K562 (cell line): ENCODE measurements around the gene FAM174C. TPM values are rescaled to one million over a fixed set of nuclear protein-coding genes. Genes with fewer than 3 reads are reported as not detected.

Source experiments
- EGR1 ChIP-seq: fragments of 450-650 bp; conservative IDR thresholded peaks from 2 replicates; pipeline ENCODE4 v1.6.1; 2017; ENCODE audit warnings: mild to moderate bottlenecking
- ERF ChIP-seq: fragments of 450-650 bp; formaldehyde crosslinking; IDR thresholded peaks from 2 replicates; pipeline ENCODE4 v1.4.0; 2020; ENCODE audit warnings: mild to moderate bottlenecking, mixed read lengths
- FIP1L1 ChIP-seq: fragments of 200-400 bp; formaldehyde crosslinking; IDR thresholded peaks from 2 replicates; pipeline ENCODE4 v1.6.1; 2018; ENCODE audit warnings: mild to moderate bottlenecking, low read depth, low read length; ENCODE audit not compliant: poor library complexity, severe bottlenecking
- HLTF ChIP-seq: fragments of 450-650 bp; IDR thresholded peaks from 2 replicates; pipeline ENCODE4 v1.6.1; 2016
- HSF4 ChIP-seq: fragments of 250-450 bp; sonication (Bioruptor Pico); IDR thresholded peaks from 2 replicates; pipeline ENCODE4 v2.1.2; 2022; ENCODE audit warnings: mild to moderate bottlenecking, moderate library complexity, borderline replicate concordance
- KDM5B ChIP-seq: fragments of 200-600 bp; sonication (generic); IDR thresholded peaks from 2 replicates; pipeline ENCODE4 v1.6.1; 2012; ENCODE audit warnings: low read depth, mild to moderate bottlenecking, moderate library complexity, low read length, control low read depth, inconsistent platforms; ENCODE audit not compliant: insufficient replicate concordance
- MGA ChIP-seq: fragments of 450-650 bp; IDR thresholded peaks from 2 replicates; pipeline ENCODE4 v1.6.1; 2016; ENCODE audit warnings: mild to moderate bottlenecking, moderate library complexity
- MNT ChIP-seq, 2 experiments: fragments of 450-650 bp; conservative IDR thresholded peaks; 2 replicates each; pipeline ENCODE4 v1.6.1; 2017; ENCODE audit warnings: mild to moderate bottlenecking in 2 of 2, moderate library complexity in 2 of 2
- MYNN ChIP-seq, 2 experiments: sonication (generic); formaldehyde crosslinking in 1 of 2; IDR thresholded peaks; 2 replicates each; pipeline versions ENCODE4 v1.5.0 to v1.6.1; 2016 to 2020; ENCODE audit warnings: antibody characterized with exemption in 1 of 2, missing genetic modification reagents in 1 of 2
- RBM22 ChIP-seq: fragments of 200-400 bp; formaldehyde crosslinking; IDR thresholded peaks from 2 replicates; pipeline ENCODE4 v1.6.1; 2018; ENCODE audit warnings: low read length, low read depth; ENCODE audit not compliant: poor library complexity, severe bottlenecking
- SMAD4 ChIP-seq: fragments of 250-450 bp; sonication (Bioruptor Pico); conservative IDR thresholded peaks from 2 replicates; pipeline ENCODE4 v1.8.0; 2021; ENCODE audit warnings: inconsistent platforms, mild to moderate bottlenecking, moderate library complexity
- SRSF3 ChIP-seq: fragments of 200-400 bp; formaldehyde crosslinking; IDR thresholded peaks from 2 replicates; pipeline ENCODE4 v1.6.1; 2016; ENCODE audit warnings: mild to moderate bottlenecking, low read length, moderate library complexity; ENCODE audit not compliant: insufficient read depth
- SUPT5H ChIP-seq: fragments of 450-650 bp; IDR thresholded peaks from 2 replicates; pipeline ENCODE4 v1.6.1; 2016
- TAF15 ChIP-seq: fragments of 200-400 bp; formaldehyde crosslinking; IDR thresholded peaks from 2 replicates; pipeline ENCODE4 v1.6.1; 2017; ENCODE audit warnings: mild to moderate bottlenecking, low read depth, low read length, moderate library complexity
- polyA plus RNA-seq, 8 experiments: library from polyadenylated mRNA; depleted of rRNA in 4 of 8; stranded (reverse) in 5 of 8; unstranded in 3 of 8; fragments of >200 nt; fragmentation: Nextera tagmentation in 2 of 8; fragmentation: Illumina TruSeq in 1 of 8; extraction: Ambion mirVana in 2 of 8; extraction: Trizol in 1 of 8; gene quantifications; 2 replicates each; pipeline versions ENCODE4 v1.2.1 to v1.2.3, GENCODE V29; 2011 to 2014; ENCODE audit warnings: inconsistent platforms in 1 of 8, missing spikeins in 1 of 8
- total RNA-seq, 7 experiments: library from RNA; depleted of rRNA in 6 of 7; stranded (reverse); fragments of >200 nt in 6 of 7; fragmentation: Illumina TruSeq in 2 of 7; extraction: Trizol in 2 of 7; gene quantifications; 2 replicates each; pipeline versions ENCODE4 v1.2.1 to v1.2.3, GENCODE V29; 2011 to 2021; ENCODE audit warnings: low replicate concordance in 1 of 7

The FAM174C gene
- total and polyA plus RNA-seq, 9 of the 15 experiments (the other 6 are each of a cell fraction or from before 2014, with no cell fraction given): 0.66 to 89.6 (median 20.3) TPM

GRCh38 chr19:1273263-1274041 lies 1.9 kb upstream of the FAM174C start (continued):
- TF ChIP-seq MGA (peak; percentile 84), HSF4 (no peak), FIP1L1 (peak; percentile 36), TAF15 (no peak), KDM5B (peak; percentile 20), SMAD4 (CRISPR knock-in tag) (peak; percentile 19; the same call in 1 of the 2 replicates), RBM22 (peak; percentile 43), MNT (conservative IDR thresholded peaks at IDR 0.05) (peak; percentile 23 to 36; a peak in 2 of 4 replicates), SUPT5H (peak; percentile 52), SRSF3 (0 out of 2 replicates have a peak, but pooled peaks have one; percentile 23), HLTF (0 out of 2 replicates have a peak, but pooled peaks have one; percentile 14), MYNN (IDR thresholded peaks at IDR 0.05) (0 out of 2 replicates have a peak, but pooled peaks have one; percentile 14), MYNN (CRISPR knock-in tag; IDR thresholded peaks at IDR 0.05) (no peak), EGR1 (peak; percentile 88), ERF (peak; percentile 93)
